GM12878 (cell line): Measurements from ENCODE around the gene RAB6B. TPM values are rescaled to one million over a fixed set of nuclear protein-coding genes. Genes with fewer than 3 reads are reported as not detected.

Source experiments
- ATAC-seq: fragments of 200-7000 bp; cut with Tn5 transposase; 3 replicates; pipeline ENCODE4 v1.9.1; 2020; ENCODE audit warnings: mild to moderate bottlenecking, moderate library complexity
- BruUV-seq: library from RNA; stranded (reverse); fragments of 400-500 nt; replicated peaks from 2 replicates; lab custom pipeline; 2021; lab: Mats Ljungman, UMichigan
- CTCF ChIA-PET: fragments of 300-600 bp; sonication (Branson Sonifier 250); formaldehyde crosslinking; extraction: SDS; loops from one replicate; lab custom pipeline; 2021; ENCODE audit warnings: inconsistent platforms; lab: Yijun Ruan, JAX
- POLR2A ChIA-PET: fragments of 350-600 bp; formaldehyde crosslinking; extraction: SDS; loops from one replicate; lab custom pipeline; 2021; ENCODE audit warnings: inconsistent platforms; lab: Charles Lee
- RAD21 ChIA-PET: fragments of 300-600 bp; sonication (Branson Sonifier 250); formaldehyde crosslinking; loops from one replicate; lab custom pipeline; 2023; ENCODE audit warnings: antibody characterized with exemption; ENCODE audit not compliant: unreplicated experiment; lab: Charles Lee
- SMC1A ChIA-PET: fragments of 300-600 bp; sonication (Branson Sonifier 250); formaldehyde crosslinking; loops from one replicate; lab custom pipeline; 2023; ENCODE audit not compliant: unreplicated experiment, uncharacterized antibody; lab: Charles Lee
- DNase-seq: peaks from one replicate; pipeline ENCODE4 v3.0.0-alpha.2; 2011; ENCODE audit warnings: low read depth, low spot score
- FAIRE-seq: peaks from 3 replicates; lab custom pipeline; 2011; peaks lifted over from hg19 to GRCh38; lab: Jason Lieb, UNC
- H2AFZ ChIP-seq: 2 replicates; pipeline ENCODE4 v1.6.0; 2011; ENCODE audit warnings: low read depth, low read length, control low read depth; ENCODE audit not compliant: control insufficient read depth
- H3K27ac ChIP-seq: 2 replicates; pipeline ENCODE4 v1.5.1; 2011; ENCODE audit warnings: control low read depth; ENCODE audit not compliant: control insufficient read depth, insufficient read depth
- H3K27me3 ChIP-seq, 2 experiments: replicated peaks in 1 of 2; 2 replicates each; pipeline versions ENCODE4 v1.6.0 to v1.6.1; 2011; ENCODE audit warnings: low read length in 1 of 2; ENCODE audit not compliant: control insufficient read depth in 2 of 2, insufficient read depth in 2 of 2
- H3K36me3 ChIP-seq, 2 experiments: 2 replicates each; pipeline ENCODE4 v1.5.1; 2011; ENCODE audit warnings: low read length in 1 of 2; ENCODE audit not compliant: control insufficient read depth in 2 of 2, insufficient read depth in 2 of 2
- H3K4me1 ChIP-seq: 2 replicates; pipeline ENCODE4 v1.6.1; 2011; ENCODE audit warnings: mild to moderate bottlenecking, low read length, moderate library complexity, mixed read lengths; ENCODE audit not compliant: control insufficient read depth, insufficient read depth
- H3K4me2 ChIP-seq: 2 replicates; pipeline ENCODE4 v1.6.0; 2011; ENCODE audit warnings: control low read depth; ENCODE audit not compliant: control insufficient read depth, insufficient read depth
- H3K4me3 ChIP-seq: fragments of 200-600 bp; sonication (generic); 2 replicates; pipeline ENCODE4 v1.5.1; 2016
- H3K79me2 ChIP-seq: 2 replicates; pipeline ENCODE4 v1.6.0; 2011; ENCODE audit warnings: low read length; ENCODE audit not compliant: control insufficient read depth, insufficient read depth
- H3K9ac ChIP-seq: 2 replicates; pipeline ENCODE4 v1.8.0; 2011; ENCODE audit warnings: low read length, control low read depth, mixed read lengths; ENCODE audit not compliant: control insufficient read depth, insufficient read depth
- H3K9me3 ChIP-seq: replicated peaks from 3 replicates; pipeline ENCODE4 v1.5.1; 2011; ENCODE audit warnings: mild to moderate bottlenecking, low read length; ENCODE audit not compliant: control insufficient read depth, insufficient read depth
- H4K20me1 ChIP-seq: 2 replicates; pipeline ENCODE4 v1.6.0; 2011; ENCODE audit not compliant: control insufficient read depth, insufficient read depth
- BACH1 ChIP-seq: fragments of 450-650 bp; IDR thresholded peaks from 2 replicates; pipeline ENCODE4 v1.6.1; 2017; ENCODE audit warnings: mild to moderate bottlenecking, borderline replicate concordance
- EGR1 ChIP-seq, 2 experiments: IDR thresholded peaks; 1 replicate in 1 of 2; 2 replicates in 1 of 2; pipeline ENCODE4 v1.6.1; 2011 to 2012; ENCODE audit warnings: low read depth in 2 of 2, low read length in 2 of 2, borderline replicate concordance in 1 of 2, mild to moderate bottlenecking in 1 of 2, moderate library complexity in 1 of 2
- EZH2 ChIP-seq: IDR thresholded peaks from 2 replicates; pipeline ENCODE4 v1.6.1; 2012; ENCODE audit warnings: low read depth, mild to moderate bottlenecking, control low read depth, inconsistent platforms, low read length, borderline replicate concordance; ENCODE audit not compliant: control insufficient read depth
- HDAC6 ChIP-seq: fragments of 200-600 bp; sonication (generic); IDR thresholded peaks from one replicate; pipeline ENCODE4 v1.8.0; 2017; ENCODE audit warnings: antibody characterized with exemption; ENCODE audit not compliant: unreplicated experiment
- JUNB ChIP-seq: IDR thresholded peaks from 2 replicates; pipeline ENCODE4 v1.6.1; 2016; ENCODE audit warnings: antibody characterized with exemption, mild to moderate bottlenecking
- JUND ChIP-seq: IDR thresholded peaks from 2 replicates; pipeline ENCODE4 v1.6.1; 2012; ENCODE audit warnings: low read depth, mild to moderate bottlenecking, low read length, improper control_type of control experiment, moderate library complexity
- KAT2A ChIP-seq: conservative IDR thresholded peaks from 2 replicates; pipeline ENCODE4 v1.6.1; 2011; ENCODE audit warnings: low read depth, low read length; ENCODE audit not compliant: control insufficient read depth
- LARP7 ChIP-seq: fragments of 450-650 bp; IDR thresholded peaks from 2 replicates; pipeline ENCODE4 v1.6.1; 2017; ENCODE audit warnings: mild to moderate bottlenecking
- MEF2A ChIP-seq: IDR thresholded peaks from 2 replicates; pipeline ENCODE4 v1.6.1; 2011; ENCODE audit warnings: low read depth, mild to moderate bottlenecking, low read length, moderate library complexity; ENCODE audit not compliant: insufficient read depth
- NFYA ChIP-seq: IDR thresholded peaks from 2 replicates; pipeline ENCODE4 v1.6.1; 2011; ENCODE audit warnings: low read depth, mild to moderate bottlenecking, low read length, improper control_type of control experiment, borderline replicate concordance
- RCOR1 ChIP-seq: conservative IDR thresholded peaks from 2 replicates; pipeline ENCODE4 v1.6.1; 2012; ENCODE audit warnings: low read depth, low read length, improper control_type of control experiment
- SIN3A ChIP-seq: IDR thresholded peaks from 2 replicates; pipeline ENCODE4 v1.6.1; 2012; ENCODE audit warnings: low read depth, low read length, improper control_type of control experiment
- SMARCA5 ChIP-seq: fragments of 450-650 bp; IDR thresholded peaks from 2 replicates; pipeline ENCODE4 v1.6.1; 2017; ENCODE audit warnings: mild to moderate bottlenecking
- STAT1 ChIP-seq: fragments of 450-650 bp; conservative IDR thresholded peaks from 2 replicates; pipeline ENCODE4 v1.6.1; 2014; ENCODE audit warnings: antibody characterized with exemption, mild to moderate bottlenecking
- SUZ12 ChIP-seq: fragments of 200-600 bp; sonication (generic); IDR thresholded peaks from one replicate; pipeline ENCODE4 v1.6.1; 2018; ENCODE audit warnings: antibody characterized with exemption, mild to moderate bottlenecking; ENCODE audit not compliant: unreplicated experiment
- whole genome bisulfite sequencing: methylation state at CpG from one replicate; pipeline ENCODE4 v1.1.6; 2016; ENCODE audit warnings: low lambda C conversion rate; ENCODE audit not compliant: insufficient replicate concordance, insufficient coverage; ENCODE audit errors: missing lambda C conversion rate; 5-methylcytosine and 5-hydroxymethylcytosine counted together
- in situ Hi-C: fragments of 300-500 bp; cut with MboI; formaldehyde crosslinking; loops from 9 replicates; pipeline ENCODE4 v1.14.3; 2018; ENCODE audit warnings: mixed read lengths
- intact Hi-C: fragments of 100-400 bp; cut with micrococcal nuclease; formaldehyde crosslinking; loops from one replicate; pipeline ENCODE4 v1.14.2; 2022; ENCODE audit not compliant: unreplicated experiment
- polyA plus RNA-seq, 11 experiments: library from polyadenylated mRNA; depleted of rRNA in 4 of 11; unstranded in 6 of 11; stranded (reverse) in 5 of 11; fragments of >200 nt; fragmentation: Nextera tagmentation in 4 of 11; fragmentation: Illumina TruSeq in 1 of 11; extraction: Ambion mirVana in 4 of 11; extraction: Trizol in 1 of 11; gene quantifications; 1 replicate in 1 of 11; 2 replicates in 10 of 11; pipeline versions ENCODE4 v1.2.1 to v1.2.3, GENCODE V29; 2011 to 2016; ENCODE audit warnings: inconsistent platforms in 2 of 11, missing spikeins in 2 of 11, low read depth in 1 of 11
- total RNA-seq, 4 experiments: library from RNA; depleted of rRNA in 3 of 4; stranded (reverse); fragments of >200 nt in 3 of 4; fragmentation: Illumina TruSeq in 1 of 4; extraction: Trizol in 1 of 4; gene quantifications; 2 replicates each; pipeline versions ENCODE4 v1.2.1 to v1.2.3, GENCODE V29; 2013 to 2021
- TF ChIP-seq, protein P1 (sequence below): IDR thresholded peaks from 2 replicates; pipeline ENCODE4 v1.6.1; 2012; ENCODE audit warnings: improper control_type of control experiment, low read depth, low read length; ENCODE audit not compliant: insufficient replicate concordance
- TF ChIP-seq, protein P2 (sequence below): fragments of 450-650 bp; IDR thresholded peaks from 2 replicates; pipeline ENCODE4 v1.6.1; 2017; ENCODE audit warnings: mild to moderate bottlenecking
- TF ChIP-seq, protein P3 (sequence below): IDR thresholded peaks from 2 replicates; pipeline ENCODE4 v1.6.1; 2012; ENCODE audit warnings: low read depth, low read length, improper control_type of control experiment

RAB6B gene
- total and polyA plus RNA-seq, 10 of the 15 experiments (the other 5 are each of a cell fraction or from before 2014, with no cell fraction given) = 0.01 to 0.16 (median 0.04) TPM; not detected in 5

DNA sequence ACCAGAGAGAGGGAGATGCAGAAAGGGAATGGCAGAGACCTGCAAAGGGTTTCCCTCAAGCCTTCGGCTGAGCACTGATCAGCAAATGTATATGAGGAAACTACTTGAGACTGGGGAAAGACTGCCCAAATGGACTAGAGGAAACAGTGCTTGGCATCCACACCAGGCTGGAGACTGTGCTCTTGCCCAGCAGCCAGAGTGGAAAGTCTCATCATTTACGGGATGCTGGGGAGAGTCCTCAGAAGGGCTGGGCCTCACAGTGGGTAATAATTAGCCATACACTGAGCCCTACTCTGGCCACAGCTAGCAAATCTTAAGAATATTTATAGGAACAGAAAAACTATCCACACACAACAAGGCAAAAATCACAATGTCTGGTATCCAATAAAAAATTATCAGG lies 18.5 kb downstream of the RAB6B start:
- BruUV-seq = no TSS peak
- FAIRE-seq (no peak), DNase-seq (no peak), ATAC-seq (no peak)
- CTCF ChIA-PET = no interaction called here
- intact Hi-C loops = no loop called here
- H3K4me2 ChIP-seq = no peak overlapping the region
- no peak overlapping the region for H2AFZ ChIP-seq
- H3K27ac ChIP-seq = no peak overlapping the region
- no peak overlapping the region for H3K4me3 ChIP-seq
- no peak overlapping the region for H3K9ac ChIP-seq
- H4K20me1 ChIP-seq = no peaks in the 10 kb centered on the region
- H3K36me3 ChIP-seq = no peaks in the 10 kb centered on the region
- H3K4me1 ChIP-seq = peaks cover 18% of the 10 kb centered on the region
- RAD21 ChIA-PET = no interaction called here
- SMC1A ChIA-PET = interaction anchor here (1.2 kb wide), 1 partner anchor 43 kb away, joined by 3 read pairs; no protein-coding TSS in a partner anchor
- no peak for TF ChIP-seq SIN3A
- no peak for TF ChIP-seq EZH2
- no peak for TF ChIP-seq RCOR1
- TF ChIP-seq STAT1 = no peak
- no peak for TF ChIP-seq SMARCA5
- TF ChIP-seq MEF2A = no peak
- TF ChIP-seq, protein P1, sequence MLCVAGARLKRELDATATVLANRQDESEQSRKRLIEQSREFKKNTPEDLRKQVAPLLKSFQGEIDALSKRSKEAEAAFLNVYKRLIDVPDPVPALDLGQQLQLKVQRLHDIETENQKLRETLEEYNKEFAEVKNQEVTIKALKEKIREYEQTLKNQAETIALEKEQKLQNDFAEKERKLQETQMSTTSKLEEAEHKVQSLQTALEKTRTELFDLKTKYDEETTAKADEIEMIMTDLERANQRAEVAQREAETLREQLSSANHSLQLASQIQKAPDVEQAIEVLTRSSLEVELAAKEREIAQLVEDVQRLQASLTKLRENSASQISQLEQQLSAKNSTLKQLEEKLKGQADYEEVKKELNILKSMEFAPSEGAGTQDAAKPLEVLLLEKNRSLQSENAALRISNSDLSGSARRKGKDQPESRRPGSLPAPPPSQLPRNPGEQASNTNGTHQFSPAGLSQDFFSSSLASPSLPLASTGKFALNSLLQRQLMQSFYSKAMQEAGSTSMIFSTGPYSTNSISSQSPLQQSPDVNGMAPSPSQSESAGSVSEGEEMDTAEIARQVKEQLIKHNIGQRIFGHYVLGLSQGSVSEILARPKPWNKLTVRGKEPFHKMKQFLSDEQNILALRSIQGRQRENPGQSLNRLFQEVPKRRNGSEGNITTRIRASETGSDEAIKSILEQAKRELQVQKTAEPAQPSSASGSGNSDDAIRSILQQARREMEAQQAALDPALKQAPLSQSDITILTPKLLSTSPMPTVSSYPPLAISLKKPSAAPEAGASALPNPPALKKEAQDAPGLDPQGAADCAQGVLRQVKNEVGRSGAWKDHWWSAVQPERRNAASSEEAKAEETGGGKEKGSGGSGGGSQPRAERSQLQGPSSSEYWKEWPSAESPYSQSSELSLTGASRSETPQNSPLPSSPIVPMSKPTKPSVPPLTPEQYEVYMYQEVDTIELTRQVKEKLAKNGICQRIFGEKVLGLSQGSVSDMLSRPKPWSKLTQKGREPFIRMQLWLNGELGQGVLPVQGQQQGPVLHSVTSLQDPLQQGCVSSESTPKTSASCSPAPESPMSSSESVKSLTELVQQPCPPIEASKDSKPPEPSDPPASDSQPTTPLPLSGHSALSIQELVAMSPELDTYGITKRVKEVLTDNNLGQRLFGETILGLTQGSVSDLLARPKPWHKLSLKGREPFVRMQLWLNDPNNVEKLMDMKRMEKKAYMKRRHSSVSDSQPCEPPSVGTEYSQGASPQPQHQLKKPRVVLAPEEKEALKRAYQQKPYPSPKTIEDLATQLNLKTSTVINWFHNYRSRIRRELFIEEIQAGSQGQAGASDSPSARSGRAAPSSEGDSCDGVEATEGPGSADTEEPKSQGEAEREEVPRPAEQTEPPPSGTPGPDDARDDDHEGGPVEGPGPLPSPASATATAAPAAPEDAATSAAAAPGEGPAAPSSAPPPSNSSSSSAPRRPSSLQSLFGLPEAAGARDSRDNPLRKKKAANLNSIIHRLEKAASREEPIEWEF = no peak
- TF ChIP-seq EGR1 (IDR thresholded peaks at IDR 0.05; ENCODE audit: borderline replicate concordance in 1 of 2, low read depth in 2 of 2, low read length in 2 of 2) = no peak
- TF ChIP-seq, protein P2, sequence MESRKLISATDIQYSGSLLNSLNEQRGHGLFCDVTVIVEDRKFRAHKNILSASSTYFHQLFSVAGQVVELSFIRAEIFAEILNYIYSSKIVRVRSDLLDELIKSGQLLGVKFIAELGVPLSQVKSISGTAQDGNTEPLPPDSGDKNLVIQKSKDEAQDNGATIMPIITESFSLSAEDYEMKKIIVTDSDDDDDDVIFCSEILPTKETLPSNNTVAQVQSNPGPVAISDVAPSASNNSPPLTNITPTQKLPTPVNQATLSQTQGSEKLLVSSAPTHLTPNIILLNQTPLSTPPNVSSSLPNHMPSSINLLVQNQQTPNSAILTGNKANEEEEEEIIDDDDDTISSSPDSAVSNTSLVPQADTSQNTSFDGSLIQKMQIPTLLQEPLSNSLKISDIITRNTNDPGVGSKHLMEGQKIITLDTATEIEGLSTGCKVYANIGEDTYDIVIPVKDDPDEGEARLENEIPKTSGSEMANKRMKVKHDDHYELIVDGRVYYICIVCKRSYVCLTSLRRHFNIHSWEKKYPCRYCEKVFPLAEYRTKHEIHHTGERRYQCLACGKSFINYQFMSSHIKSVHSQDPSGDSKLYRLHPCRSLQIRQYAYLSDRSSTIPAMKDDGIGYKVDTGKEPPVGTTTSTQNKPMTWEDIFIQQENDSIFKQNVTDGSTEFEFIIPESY = no peak
- no peak for TF ChIP-seq JUND
- no peak for TF ChIP-seq NFYA
- no peak for TF ChIP-seq HDAC6
- TF ChIP-seq LARP7 = no peak
- no peak for TF ChIP-seq JUNB
- TF ChIP-seq, protein P3, sequence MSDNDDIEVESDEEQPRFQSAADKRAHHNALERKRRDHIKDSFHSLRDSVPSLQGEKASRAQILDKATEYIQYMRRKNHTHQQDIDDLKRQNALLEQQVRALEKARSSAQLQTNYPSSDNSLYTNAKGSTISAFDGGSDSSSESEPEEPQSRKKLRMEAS = no peak
- no peak for TF ChIP-seq BACH1
- no peak for TF ChIP-seq SUZ12
- no peak for TF ChIP-seq KAT2A
- peaks cover 1% of the 10 kb centered on the region; the same call in 1 of the 3 replicates for H3K9me3 ChIP-seq
- in situ Hi-C loops = no loop called here
- POLR2A ChIA-PET = no interaction called here
- H3K27me3 ChIP-seq = no peaks in the 10 kb centered on the region; a peak in 1 of 4 replicates
- H3K79me2 ChIP-seq = no peaks in the 10 kb centered on the region
- 22% methylated on average over 2 of the region's 2 CpGs for WGBS
